BLaER1 treated with 17β-estradiol and CSF1 and Interleukin-3, amounts not matched to agents 10 nM and 100 nM (cell line): ENCODE results near the gene SV2C.

ENCODE experiments used
- H3K27ac ChIP-seq, 11 experiments: shearing (Covaris generic); formaldehyde crosslinking; 2 replicates each; pipeline ENCODE4 v1.8.1; 2022
- H3K27me3 ChIP-seq, 11 experiments: shearing (Covaris generic); formaldehyde crosslinking; 2 replicates each; pipeline ENCODE4 v1.8.1; 2022
- H3K36me3 ChIP-seq, 11 experiments: shearing (Covaris generic); formaldehyde crosslinking; 2 replicates each; pipeline ENCODE4 v1.8.1; 2022
- H3K4me1 ChIP-seq, 10 experiments: shearing (Covaris generic); formaldehyde crosslinking; 2 replicates each; pipeline ENCODE4 v1.8.1; 2022
- H3K4me2 ChIP-seq, 11 experiments: shearing (Covaris generic); formaldehyde crosslinking; 2 replicates each; pipeline ENCODE4 v1.8.1; 2022
- H3K4me3 ChIP-seq, 10 experiments: shearing (Covaris generic); formaldehyde crosslinking; 2 replicates each; pipeline ENCODE4 v1.8.1; 2022
- H3K9ac ChIP-seq, 11 experiments: shearing (Covaris generic); formaldehyde crosslinking; 2 replicates each; pipeline ENCODE4 v1.8.1; 2022
- H3K9me3 ChIP-seq, 11 experiments: shearing (Covaris generic); formaldehyde crosslinking; replicated peaks in 1 of 11; 2 replicates each; pipeline ENCODE4 v1.8.1; 2022
- H4K20me1 ChIP-seq, 11 experiments: shearing (Covaris generic); formaldehyde crosslinking; 2 replicates each; pipeline ENCODE4 v1.8.1; 2022
- Cebpa-rat ChIP-seq, 11 experiments: shearing (Covaris generic); IDR thresholded peaks; 2 replicates each; pipeline ENCODE4 v1.8.1; 2022

SV2C gene

DNA sequence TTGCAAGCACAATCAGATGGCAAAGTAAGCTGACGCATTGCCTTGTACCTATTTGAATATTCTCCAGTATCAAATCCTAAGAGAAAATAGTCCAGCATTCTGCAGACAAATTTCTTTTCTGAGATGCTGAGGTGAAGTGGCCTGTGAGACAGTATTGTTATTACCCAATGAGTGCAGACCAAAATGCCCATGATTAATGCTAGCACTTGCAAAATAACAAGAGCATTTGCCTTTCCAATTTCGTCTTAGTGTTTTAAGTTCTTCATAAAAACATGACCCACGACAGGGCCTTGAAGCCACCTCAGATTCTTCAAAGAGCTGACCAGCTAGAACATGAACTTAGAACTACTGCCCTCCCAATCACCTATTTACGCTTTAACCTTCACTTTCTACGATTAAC, 317.3 kb downstream of the SV2C start:
- Histone ChIP-seq H3K27me3 (no peaks in the 10 kb centered on the region), H3K36me3 (no peaks in the 10 kb centered on the region; a peak in 1 of 22 replicates), H3K4me1 (peaks cover 26 to 49% (median 36%) of the 10 kb centered on the region in 10 experiments), H3K27ac (peak overlapping the region in 10 of 11 experiments; percentile 98 to 100 (median 99); a peak in 18 of 22 replicates), H3K9ac (peak overlapping the region in 4 of 11 experiments; percentile 97 to 100 (median 99); a peak in 3 of 22 replicates), H4K20me1 (peaks cover 0 to 12% (median 6%) of the 10 kb centered on the region in 11 experiments; a peak in 11 of 22 replicates), H3K9me3 (no peaks in the 10 kb centered on the region; a peak in 1 of 22 replicates), H3K4me3 (no peak overlapping the region), H3K4me2 (peak overlapping the region; percentile 66 to 98 (median 90))
- TF ChIP-seq Cebpa-rat (IDR thresholded peaks at IDR 0.05), result no peak

DNA sequence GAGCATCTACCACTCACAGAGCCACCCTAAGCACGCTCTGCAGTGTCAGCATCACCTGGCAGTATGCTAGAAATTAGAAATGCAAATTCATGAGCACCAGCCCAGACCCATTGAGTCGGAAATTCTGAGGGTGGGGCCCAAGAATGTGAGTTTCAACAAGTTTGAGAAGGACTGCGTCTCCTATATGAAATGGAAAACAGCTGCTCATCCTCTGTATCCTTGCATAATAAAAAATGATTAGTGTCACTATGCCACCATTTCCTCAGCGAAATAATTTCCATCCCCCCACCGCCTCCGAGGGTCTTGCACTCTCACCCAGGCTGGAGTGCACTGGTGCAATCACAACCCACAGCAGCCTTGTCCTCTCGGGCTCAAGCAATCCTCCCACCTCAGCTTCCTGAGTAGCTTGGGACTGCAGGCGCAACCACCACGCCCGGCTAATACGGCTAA, 318.6 kb downstream of the SV2C start:
- Histone ChIP-seq H3K9me3 (no peaks in the 10 kb centered on the region), H3K4me1 (peaks cover 39 to 63% (median 49%) of the 10 kb centered on the region in 10 experiments), H3K27me3 (no peaks in the 10 kb centered on the region), H4K20me1 (peaks cover 4 to 25% (median 18%) of the 10 kb centered on the region in 11 experiments; a peak in 17 of 22 replicates), H3K4me3 (peak overlapping the region; percentile 47 to 96 (median 92)), H3K36me3 (peaks cover 0 to under 1% (median 0%) of the 10 kb centered on the region in 11 experiments; a peak in 3 of 22 replicates), H3K27ac (peak overlapping the region; percentile 93 to 100 (median 99)), H3K4me2 (peak overlapping the region; percentile 66 to 98 (median 90)), H3K9ac (peak overlapping the region; percentile 97 to 100 (median 99))
- peak in 9 of 11 experiments; percentile 42 to 99 (median 93); a peak in 17 of 22 replicates for TF ChIP-seq Cebpa-rat (IDR thresholded peaks at IDR 0.05)

DNA sequence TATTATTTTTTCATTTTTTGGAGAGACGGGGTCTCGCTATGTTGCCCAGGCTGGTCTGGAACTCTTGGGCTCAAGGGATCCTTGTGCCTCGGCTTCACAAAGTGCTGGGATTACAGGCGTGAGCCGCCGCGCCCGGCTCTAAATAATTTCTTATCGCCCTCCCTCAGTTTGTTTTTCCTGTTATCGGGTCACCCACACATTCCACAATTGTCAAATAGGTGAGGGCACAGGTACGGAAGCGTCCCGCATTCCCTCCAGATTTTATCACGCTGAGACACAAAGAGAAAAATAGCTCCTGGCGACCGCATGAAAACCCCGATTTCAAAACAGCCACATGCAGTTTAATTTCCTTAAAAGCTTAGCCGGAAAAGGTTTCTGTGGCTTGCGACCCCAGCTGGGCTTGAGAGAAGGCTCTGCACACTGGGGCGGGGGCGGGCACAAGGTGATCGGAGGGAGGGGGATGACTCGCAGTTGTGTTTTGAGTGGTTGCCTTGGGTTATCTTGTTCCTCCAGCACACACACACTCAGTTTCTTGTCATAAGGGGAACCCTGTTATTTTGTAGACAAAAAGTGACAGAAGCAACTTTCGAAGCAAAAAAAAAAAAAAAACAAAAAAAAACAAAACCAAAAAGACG, 319.2 kb downstream of the SV2C start:
- H3K9me3 ChIP-seq, result no peaks in the 10 kb centered on the region
- H3K4me3 ChIP-seq, result peak overlapping the region; percentile 91 to 97 (median 96)
- peaks cover 0 to 5% (median 0%) of the 10 kb centered on the region in 11 experiments; a peak in 5 of 22 replicates for H3K36me3 ChIP-seq
- peaks cover 44 to 68% (median 55%) of the 10 kb centered on the region in 10 experiments for H3K4me1 ChIP-seq
- TF ChIP-seq Cebpa-rat (IDR thresholded peaks at IDR 0.05), result peak in 1 of 11 experiments; percentile 36; a peak in 5 of 22 replicates
- no peaks in the 10 kb centered on the region for H3K27me3 ChIP-seq
- peak overlapping the region; percentile 83 to 98 (median 93) for H3K4me2 ChIP-seq
- H3K27ac ChIP-seq, result peak overlapping the region; percentile 93 to 100 (median 99)
- peak overlapping the region; percentile 97 to 100 (median 99) for H3K9ac ChIP-seq
- peaks cover 8 to 31% (median 24%) of the 10 kb centered on the region in 11 experiments; a peak in 18 of 22 replicates for H4K20me1 ChIP-seq

DNA sequence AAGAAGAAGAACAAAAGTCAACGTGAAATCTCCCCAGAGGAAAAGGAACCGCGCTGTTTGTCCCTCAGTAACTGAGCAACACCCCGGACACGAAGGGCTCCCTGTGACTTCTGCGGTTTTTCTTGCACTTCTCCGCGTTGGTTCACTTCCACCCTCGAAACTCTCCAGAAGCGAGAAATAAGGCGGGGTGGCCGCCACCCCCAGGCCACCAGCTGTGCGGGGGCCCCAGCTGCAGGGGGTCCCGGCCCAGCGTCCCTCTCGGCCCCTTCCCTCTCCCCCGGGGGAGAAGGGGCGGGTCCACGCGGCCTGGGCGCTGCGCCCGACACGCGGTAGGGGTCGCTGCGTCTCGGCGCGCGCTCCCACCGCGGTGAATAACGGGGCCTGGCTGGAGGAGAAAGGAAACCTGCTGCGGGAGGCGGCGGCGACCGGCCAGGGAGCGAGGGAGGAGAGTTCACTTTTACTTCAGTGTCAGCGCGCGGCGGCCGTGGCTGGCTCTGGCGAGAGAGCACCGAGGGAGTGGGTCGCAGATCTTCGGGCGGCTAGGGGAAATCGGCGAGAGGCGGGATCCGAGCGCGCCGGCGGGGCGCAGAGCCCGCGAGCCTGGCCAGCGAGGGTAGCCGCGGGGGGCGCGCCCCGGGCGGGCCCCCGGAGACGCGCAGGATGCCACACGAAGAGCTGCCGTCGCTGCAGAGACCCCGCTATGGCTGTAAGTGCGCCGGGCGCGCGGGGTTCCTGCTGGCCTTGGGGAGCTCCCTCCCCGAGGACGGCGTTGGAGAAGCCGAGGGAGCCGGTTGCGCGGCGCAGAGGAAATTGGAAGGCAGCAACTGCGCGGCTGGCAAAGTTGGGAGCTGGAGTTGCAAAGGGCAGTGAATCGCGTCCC, 319.9 kb downstream of the SV2C start, which contains the start of gene IQGAP2:
IQGAP2 (plus strand) TSS at position 400 of the 880 bp plus-strand sequence; CDS start at position 661, 261 bp downstream.
- peak in 10 of 11 experiments; percentile 15 to 94 (median 60); a peak in 11 of 22 replicates for TF ChIP-seq Cebpa-rat (IDR thresholded peaks at IDR 0.05)
- Histone ChIP-seq H3K27ac (peak within 1 kb of the TSS; percentile 93 to 100 (median 99)), H3K36me3 (peaks cover 0 to 12% (median 6%) of the 10 kb centered on the region in 11 experiments; a peak in 10 of 22 replicates), H3K27me3 (no peaks in the 10 kb centered on the region), H3K9ac (peak within 1 kb of the TSS; percentile 97 to 100 (median 99)), H3K4me1 (peaks cover 52 to 74% (median 61%) of the 10 kb centered on the region in 10 experiments), H3K4me3 (peak within 1 kb of the TSS; percentile 91 to 97 (median 96)), H3K4me2 (peak within 1 kb of the TSS; percentile 83 to 98 (median 95)), H4K20me1 (peaks cover 13 to 38% (median 30%) of the 10 kb centered on the region in 11 experiments; a peak in 19 of 22 replicates), H3K9me3 (peaks cover 0 to 5% (median 0%) of the 10 kb centered on the region in 11 experiments; a peak in 2 of 22 replicates)
